HTR-8/SVneo (cell line): ENCODE measurements around the gene KLKB1.

Experiments
- DNase-seq: peaks from one replicate; pipeline ENCODE4 v3.0.0; 2011; ENCODE audit warnings: low spot score, mixed read lengths; ENCODE audit not compliant: insufficient read length
- FAIRE-seq: peaks from 2 replicates; lab custom pipeline; 2011; peaks lifted over from hg19 to GRCh38; lab: Jason Lieb, UNC

KLKB1 gene

GRCh38 chr4:186300659-186301390 is 73.5 kb downstream of the KLKB1 start:
- FAIRE-seq, result no peak
- DNase-seq, result no peak

DNA sequence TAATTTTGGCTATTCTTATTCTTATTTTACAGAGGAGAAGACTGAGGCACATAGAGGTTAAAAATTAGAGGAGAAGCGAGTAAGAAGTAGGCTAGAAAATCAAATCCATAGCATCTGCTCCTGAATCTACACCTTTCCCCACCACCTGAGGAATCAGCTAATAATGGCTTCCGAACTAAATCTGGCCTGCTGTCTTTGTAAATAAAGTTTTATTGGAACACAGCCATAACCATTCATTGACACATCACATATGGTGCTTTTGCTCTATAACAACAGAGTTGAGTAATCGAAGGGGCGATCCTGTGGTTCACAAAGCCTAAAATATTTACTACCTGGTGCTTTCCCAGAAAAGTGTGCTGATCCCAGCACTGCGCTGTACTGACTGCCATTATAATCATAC is 76.9 kb downstream of the KLKB1 start:
- FAIRE-seq (no peak), DNase-seq (no peak)

- DNase-seq (no peak), FAIRE-seq (no peak)
Measured at GRCh38 chr4:186304866-186305505, 77.7 kb downstream of the KLKB1 start.

DNA sequence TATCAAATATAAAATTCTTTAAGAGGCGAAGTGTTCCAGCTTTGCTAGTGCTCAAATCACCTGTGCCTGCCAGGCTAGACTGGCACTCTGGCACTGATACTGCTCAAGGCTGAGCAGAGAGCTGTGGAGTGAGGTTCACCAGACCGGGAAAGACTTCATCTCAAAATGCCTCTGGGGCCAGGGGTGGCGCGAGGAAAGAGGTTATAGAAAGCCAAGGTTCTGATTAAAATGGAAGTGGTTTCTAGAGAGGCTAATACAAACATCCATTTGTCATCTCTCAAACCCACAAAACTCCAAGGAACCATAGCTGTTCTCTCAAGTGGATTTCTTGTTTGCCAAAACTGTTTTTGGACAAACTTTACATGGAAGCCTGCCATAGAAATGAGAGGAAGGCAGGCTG is 80.2 kb downstream of the KLKB1 start:
- FAIRE-seq, result no peak

DNA sequence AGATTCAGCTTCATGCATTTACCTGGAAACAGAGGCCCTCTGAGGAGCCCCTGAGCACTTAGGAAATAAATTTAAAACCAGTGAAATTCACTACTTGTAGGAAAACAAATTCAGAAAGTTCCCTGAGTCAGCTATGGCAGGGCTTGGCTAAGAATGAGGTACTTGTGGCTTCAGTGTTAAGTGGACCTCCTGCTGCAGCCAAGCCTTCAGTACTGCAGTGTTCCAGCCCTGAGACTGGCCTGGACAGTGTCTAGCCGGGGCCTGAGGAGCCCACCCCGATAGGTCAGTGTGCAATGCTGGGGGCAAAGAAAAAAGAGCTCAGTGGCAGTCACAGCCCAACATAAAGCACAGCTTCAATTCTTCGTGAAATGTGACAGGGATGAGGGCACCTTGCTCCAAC is 80.6 kb downstream of the KLKB1 start:
- FAIRE-seq (no peak), DNase-seq (no peak)

More for the DNA sequence above, 80.2 kb downstream of the KLKB1 start:
- DNase-seq, result no peak
